GM21360 (cell line): ENCODE data around the gene MRPS23.

Source experiments
- ATAC-seq: cut with Tn5 transposase; IDR thresholded peaks from one replicate; pipeline ENCODE4 v1.9.1; 2021; ENCODE audit warnings: mild to moderate bottlenecking, moderate library complexity; ENCODE audit not compliant: unreplicated experiment

MRPS23 gene

GRCh38 chr17:57838857-57839570 is 10.8 kb downstream of the MRPS23 start:
- ATAC-seq: no peak

- no peak for ATAC-seq
Measured at GRCh38 chr17:57838453-57838852, 11.4 kb downstream of the MRPS23 start.

GRCh38 chr17:57835333-57835900 is 14.4 kb downstream of the MRPS23 start:
- ATAC-seq: no peak

GRCh38 chr17:57834146-57834741 is 15.6 kb downstream of the MRPS23 start:
- no peak for ATAC-seq

GRCh38 chr17:57833179-57833939 is 16.5 kb downstream of the MRPS23 start:
- ATAC-seq: no peak

GRCh38 chr17:57832314-57833178 is 17.3 kb downstream of the MRPS23 start:
- no peak for ATAC-seq

GRCh38 chr17:57830880-57831279 is 19.0 kb downstream of the MRPS23 start:
- ATAC-seq: no peak

- ATAC-seq: no peak
Measured at GRCh38 chr17:57823469-57824401, 26.1 kb downstream of the MRPS23 start.

- no peak for ATAC-seq
Measured at GRCh38 chr17:57819867-57820266, 30.0 kb downstream of the MRPS23 start.

- ATAC-seq: no peak
Measured at GRCh38 chr17:57819285-57819684, 30.6 kb downstream of the MRPS23 start.

- no peak for ATAC-seq
Measured at GRCh38 chr17:57818066-57818465, 31.8 kb downstream of the MRPS23 start.

- ATAC-seq: no peak
Measured at GRCh38 chr17:57817299-57817698, 32.5 kb downstream of the MRPS23 start.

GRCh38 chr17:57814421-57814820 is 35.4 kb downstream of the MRPS23 start:
- no peak for ATAC-seq

GRCh38 chr17:57811638-57812280 is 38.1 kb downstream of the MRPS23 start:
- ATAC-seq: no peak

GRCh38 chr17:57810721-57811637 is 38.9 kb downstream of the MRPS23 start:
- ATAC-seq: no peak

- no peak for ATAC-seq
Measured at GRCh38 chr17:57809879-57810278, 40.0 kb downstream of the MRPS23 start.

GRCh38 chr17:57808882-57809281 is 41.0 kb downstream of the MRPS23 start:
- ATAC-seq: no peak
